HL-60/S4 (cell line): ENCODE results near the gene FLOT2.
"Not testable (repeated sequence)": the region's sequence is repeated elsewhere in the genome, so short reads cannot be mapped to it uniquely, and the experiment has no call there.

ENCODE experiments used
- in situ Hi-C: fragments of 300-500 bp; cut with MboI; formaldehyde crosslinking; loops from 2 replicates; pipeline ENCODE4 v1.14.3; 2022; ENCODE audit warnings: low sequenced_read_pairs

The FLOT2 gene

DNA sequence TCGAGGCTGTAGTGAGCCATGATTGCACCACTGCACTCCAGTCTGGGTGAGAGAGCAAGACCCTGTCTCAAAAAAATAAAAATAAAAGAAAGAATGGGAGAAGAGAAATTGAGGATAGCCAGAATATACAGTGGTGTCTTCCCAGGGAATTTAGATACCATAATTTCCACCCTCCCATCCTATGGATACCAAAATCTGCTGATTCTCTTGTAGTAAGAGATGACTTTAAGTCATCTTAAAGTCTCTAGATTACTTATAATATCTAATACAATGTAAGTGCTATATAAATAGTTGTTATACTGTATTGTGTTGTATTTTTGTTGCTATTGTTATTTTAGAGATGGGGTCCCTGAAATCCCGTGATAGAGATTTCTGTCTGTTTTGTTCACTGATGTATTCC lies 44.2 kb downstream of the FLOT2 start:
- in situ Hi-C loops = no loop called here

DNA sequence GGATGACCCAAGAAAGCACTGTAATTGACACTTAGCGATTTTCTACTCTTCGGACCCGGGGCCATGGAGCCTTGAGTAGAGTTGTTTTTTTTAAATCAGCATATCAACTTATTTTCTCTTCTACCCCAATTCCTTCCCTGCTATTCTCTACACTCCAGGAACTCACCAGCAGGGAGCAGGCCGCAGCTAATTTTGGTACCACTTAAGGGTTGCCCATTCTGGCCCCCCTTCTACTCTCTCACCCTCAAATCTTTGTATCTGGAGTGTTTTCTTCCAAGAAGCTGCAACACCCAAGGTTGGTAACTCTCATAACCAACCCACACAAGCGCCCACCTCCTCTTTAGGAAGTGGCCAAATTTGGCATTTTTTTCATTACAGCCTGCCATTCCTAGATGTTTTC lies 48.3 kb downstream of the FLOT2 start:
- in situ Hi-C loops = no loop called here

DNA sequence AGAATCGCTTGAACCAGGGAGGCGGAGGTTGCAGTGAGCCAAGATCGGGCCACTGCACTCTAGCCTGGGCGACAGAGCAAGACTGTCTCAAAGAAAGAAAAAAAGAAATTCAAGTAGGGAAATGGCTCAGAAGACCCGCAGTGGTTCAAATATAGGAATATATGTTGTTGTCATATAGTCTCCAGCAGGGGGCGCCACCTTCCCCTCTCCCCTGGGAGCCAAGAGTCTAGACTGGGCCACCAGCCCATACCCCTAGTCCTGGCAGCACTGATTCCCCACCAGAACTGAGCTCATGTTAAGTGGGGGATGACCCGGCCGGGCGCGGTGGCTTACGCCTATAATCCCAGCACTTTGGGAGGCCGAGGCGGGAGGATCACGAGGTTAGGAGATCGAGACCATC lies 48.9 kb downstream of the FLOT2 start:
- in situ Hi-C loops = not testable (repeated sequence)

DNA sequence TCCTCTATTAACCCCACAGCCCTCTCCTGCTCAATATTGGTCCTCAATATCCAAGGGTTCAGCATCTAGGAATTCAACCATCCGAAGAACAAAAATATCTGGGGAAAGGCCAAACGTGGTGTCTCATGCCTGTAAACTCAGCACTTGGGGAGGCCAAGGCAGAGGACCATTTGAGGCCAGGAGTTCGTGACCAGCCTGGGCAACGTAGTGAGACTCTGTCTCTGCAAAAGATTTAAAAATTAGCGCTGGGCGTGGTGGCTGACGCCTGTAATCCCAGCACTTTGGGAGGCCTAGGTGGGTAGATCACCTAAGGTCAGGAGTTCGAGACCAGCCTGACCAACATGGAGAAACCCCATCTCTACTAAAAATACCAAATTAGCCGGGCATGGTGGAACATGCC lies 50.8 kb downstream of the FLOT2 start:
- in situ Hi-C loops = not testable (repeated sequence)

DNA sequence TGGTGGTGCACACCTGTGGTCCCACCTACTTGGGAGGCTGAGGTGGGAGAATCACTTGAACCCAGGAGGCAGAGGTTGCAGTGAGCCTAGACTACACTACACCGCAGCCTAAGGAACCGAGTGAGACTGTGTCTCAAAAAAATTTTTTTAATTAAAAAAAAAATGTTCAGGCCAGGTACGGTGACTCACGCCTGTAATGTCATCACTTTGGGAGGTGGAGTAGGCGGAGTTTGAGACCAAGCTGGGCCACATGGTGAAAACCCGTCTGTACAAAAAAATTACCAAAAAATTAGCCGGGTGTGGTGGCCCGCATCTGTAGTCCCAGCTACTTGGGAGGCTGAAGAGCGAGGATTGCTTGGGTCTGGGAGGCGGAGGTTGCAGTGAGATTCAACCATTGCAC lies 51.3 kb downstream of the FLOT2 start:
- in situ Hi-C loops = no loop called here

DNA sequence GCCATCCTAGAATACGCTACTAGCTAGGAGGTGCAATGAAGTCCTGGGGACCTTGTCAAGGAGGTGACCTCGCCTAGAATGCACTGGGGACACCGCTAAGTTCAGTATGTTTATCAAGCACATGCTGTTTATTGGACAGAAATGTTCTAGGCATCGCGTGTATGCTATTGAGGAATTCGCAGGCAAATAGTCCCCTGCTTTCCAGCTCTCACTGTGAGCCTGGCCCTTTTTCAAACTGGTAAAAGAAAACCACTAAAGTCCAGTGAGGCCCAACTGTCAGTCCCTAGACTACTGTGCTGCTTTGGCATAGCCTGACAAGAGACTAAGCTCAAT lies 53.8 kb downstream of the FLOT2 start:
- in situ Hi-C loops = no loop called here

DNA sequence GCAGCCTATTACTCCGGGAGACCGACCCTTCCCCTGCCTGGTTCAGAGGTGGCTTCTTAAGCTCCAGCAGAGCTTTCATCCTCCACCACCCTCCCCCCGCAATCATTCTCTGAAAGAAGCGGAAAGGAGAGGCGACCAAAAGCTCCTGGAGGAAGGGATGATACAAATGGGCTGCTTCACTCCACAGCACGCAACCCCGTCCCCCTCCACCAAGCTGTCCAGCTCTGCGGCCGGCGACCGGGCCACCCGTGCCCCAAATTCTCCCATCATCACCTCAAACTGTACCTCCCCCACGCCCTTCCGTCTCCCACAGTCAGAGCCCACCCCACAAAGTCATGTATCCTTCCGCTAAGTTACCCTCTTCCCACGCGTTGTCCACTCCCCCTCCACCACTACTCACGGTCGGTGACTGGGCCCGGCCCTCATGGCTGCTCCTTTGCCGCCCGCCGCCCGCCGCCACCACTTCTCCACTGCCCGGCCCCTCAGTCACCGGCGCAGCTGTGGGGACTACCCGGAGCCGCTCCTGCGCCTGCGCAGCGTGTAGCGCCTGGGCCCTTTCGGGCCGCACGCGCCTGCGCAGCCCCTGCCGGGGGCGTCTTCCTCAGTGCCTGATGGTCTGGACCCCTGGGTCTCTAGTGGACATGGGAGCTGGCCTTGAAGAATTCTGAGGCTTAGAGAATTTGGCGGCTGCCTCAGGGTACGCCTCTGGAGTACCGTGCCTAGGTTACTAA lies 55.1 kb downstream of the FLOT2 start, which contains the start of gene FAM222B:
Gene FAM222B, minus strand, starts transcription at position 509 of the 731 bp plus-strand sequence. CDS start 76,123 bp downstream, outside the sequence.
- in situ Hi-C loops = no loop called here

DNA sequence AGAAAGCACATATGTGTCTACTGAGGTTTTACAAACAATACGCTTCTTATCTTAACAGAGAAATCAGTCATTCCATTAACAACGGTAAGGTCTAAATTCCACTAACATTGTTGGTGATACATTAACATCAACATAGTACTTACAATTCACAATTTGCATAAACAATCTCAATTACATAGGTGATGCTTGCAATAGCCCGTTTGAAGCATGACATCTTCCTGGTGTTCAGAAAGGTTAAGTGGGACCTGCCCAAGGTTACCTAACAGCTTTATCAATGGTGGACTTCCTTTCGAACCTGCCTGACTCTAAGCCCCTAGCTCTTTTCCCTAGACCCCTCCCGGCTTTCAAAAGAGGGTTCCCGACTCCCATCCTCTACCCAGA lies 55.6 kb downstream of the FLOT2 start:
- in situ Hi-C loops = no loop called here

DNA sequence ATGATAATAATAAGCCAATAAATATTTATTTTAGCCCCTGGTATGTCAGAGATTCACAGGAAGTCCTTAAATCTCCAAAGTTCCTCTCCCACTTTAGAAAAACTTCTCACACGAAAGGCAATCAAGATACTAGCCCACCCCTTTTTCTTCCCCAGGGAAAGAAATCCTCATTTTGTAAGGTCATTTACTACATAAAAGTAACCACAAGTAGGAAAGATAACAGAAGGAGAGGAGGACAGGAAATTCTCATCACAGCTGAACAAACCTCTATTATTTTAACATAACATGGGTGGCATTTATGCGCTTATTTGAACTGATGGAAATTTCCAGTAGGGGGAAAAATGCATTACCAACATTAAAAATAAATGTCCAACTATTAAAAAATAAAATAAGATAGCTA lies 58.3 kb downstream of the FLOT2 start:
- in situ Hi-C loops = no loop called here

DNA sequence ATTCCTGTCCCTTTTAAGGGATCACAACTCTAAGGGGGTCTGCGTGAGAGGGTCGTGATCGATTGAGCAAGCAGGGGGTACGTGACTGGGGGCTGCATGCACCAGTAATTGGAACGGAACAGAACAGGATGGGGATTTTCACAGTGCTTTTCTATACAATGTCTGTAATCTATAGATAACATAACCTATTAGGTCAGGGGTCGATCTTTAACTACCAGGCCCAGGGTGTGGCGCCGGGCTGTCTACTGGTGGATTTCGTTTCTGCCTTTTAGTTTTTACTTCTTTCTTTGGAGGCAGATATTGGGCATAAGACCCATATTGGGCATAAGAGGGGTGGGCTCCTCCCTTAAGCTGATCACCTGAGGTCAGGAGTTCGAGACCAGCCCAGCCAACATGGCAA lies 61.0 kb downstream of the FLOT2 start:
- in situ Hi-C loops = not testable (repeated sequence)

DNA sequence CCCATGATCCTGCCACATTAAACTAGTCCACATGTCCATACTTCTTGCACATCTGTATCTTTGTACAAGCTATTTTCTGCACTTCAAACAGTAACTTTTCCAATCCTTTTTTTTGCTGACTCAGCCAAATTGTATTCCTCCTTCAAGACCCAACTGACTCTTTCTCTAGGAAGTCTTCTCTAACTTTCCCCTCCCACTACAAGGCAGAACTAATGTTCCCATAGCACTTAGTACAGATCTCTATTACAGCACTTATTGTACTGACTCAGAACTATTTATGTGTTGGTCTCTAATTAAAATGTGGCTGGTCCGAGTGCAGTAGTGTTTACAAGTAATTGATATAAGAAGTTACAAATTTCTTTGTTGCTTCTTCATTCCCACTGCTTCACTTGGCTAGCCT lies 63.1 kb downstream of the FLOT2 start:
- in situ Hi-C loops = no loop called here
